Measurements from ENCODE around the gene TUBGCP2.

Gene TUBGCP2

DNA sequence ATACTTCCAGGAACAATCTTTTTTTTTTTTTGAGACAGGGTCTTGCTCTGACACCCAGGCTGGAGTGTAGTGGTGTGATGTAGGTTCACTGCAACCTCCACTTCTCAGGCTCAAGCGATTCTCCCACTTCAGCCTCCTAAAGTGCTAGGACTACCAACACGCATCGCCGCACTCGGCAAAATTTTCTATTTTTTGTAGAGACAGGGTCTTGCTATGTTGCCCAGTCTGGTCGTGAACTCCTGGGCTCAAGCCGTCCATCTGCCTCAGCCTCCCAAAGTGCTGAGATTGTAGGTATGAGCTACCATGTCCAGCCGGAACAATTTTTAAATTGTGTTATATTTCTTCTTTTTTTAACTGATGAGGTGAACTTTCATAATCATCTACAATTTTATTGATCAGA lies 2.1 kb upstream of the TUBGCP2 start:
- no peak overlapping the region for H3K4me3 ChIP-seq (ENCODE audit: low read depth in 1 of 2, low read length in 2 of 2)
- no peaks in the 10 kb centered on the region for H3K27me3 ChIP-seq (ENCODE audit: insufficient read depth, low read length, poor library complexity)
- no peaks in the 10 kb centered on the region for H3K9me3 ChIP-seq (ENCODE audit: insufficient read depth, low read length, severe bottlenecking)
- H3K4me2 ChIP-seq (ENCODE audit: insufficient read depth, low read length): no peak overlapping the region
- H3K36me3 ChIP-seq (ENCODE audit: insufficient read depth, low read length): peaks cover 36% of the 10 kb centered on the region
- H3K9ac ChIP-seq (ENCODE audit: low read depth, low read length): no peak overlapping the region
- H4K20me1 ChIP-seq (ENCODE audit: insufficient read depth, low read length): peaks cover 41% of the 10 kb centered on the region
- H2AFZ ChIP-seq (ENCODE audit: low read depth, low read length): no peak overlapping the region
- no peak for ATAC-seq (ENCODE audit: insufficient read depth, low read depth)
- DNase-seq: no peak
- TF ChIP-seq, protein P1, sequence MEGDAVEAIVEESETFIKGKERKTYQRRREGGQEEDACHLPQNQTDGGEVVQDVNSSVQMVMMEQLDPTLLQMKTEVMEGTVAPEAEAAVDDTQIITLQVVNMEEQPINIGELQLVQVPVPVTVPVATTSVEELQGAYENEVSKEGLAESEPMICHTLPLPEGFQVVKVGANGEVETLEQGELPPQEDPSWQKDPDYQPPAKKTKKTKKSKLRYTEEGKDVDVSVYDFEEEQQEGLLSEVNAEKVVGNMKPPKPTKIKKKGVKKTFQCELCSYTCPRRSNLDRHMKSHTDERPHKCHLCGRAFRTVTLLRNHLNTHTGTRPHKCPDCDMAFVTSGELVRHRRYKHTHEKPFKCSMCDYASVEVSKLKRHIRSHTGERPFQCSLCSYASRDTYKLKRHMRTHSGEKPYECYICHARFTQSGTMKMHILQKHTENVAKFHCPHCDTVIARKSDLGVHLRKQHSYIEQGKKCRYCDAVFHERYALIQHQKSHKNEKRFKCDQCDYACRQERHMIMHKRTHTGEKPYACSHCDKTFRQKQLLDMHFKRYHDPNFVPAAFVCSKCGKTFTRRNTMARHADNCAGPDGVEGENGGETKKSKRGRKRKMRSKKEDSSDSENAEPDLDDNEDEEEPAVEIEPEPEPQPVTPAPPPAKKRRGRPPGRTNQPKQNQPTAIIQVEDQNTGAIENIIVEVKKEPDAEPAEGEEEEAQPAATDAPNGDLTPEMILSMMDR (IDR thresholded peaks at IDR 0.05; ENCODE audit: borderline replicate concordance, extremely low read depth, low read length, poor library complexity, severe bottlenecking): no peak
- no peak for TF ChIP-seq EZH2 (IDR thresholded peaks at IDR 0.05; ENCODE audit: borderline replicate concordance, low read depth, low read length, severe bottlenecking)
- H3K79me2 ChIP-seq (ENCODE audit: insufficient read depth, low read length): peaks cover 32% of the 10 kb centered on the region
- peaks cover 27% of the 10 kb centered on the region for H3K4me1 ChIP-seq (ENCODE audit: insufficient read depth, low read length)
- H3K27ac ChIP-seq (ENCODE audit: low read length): no peak overlapping the region

DNA sequence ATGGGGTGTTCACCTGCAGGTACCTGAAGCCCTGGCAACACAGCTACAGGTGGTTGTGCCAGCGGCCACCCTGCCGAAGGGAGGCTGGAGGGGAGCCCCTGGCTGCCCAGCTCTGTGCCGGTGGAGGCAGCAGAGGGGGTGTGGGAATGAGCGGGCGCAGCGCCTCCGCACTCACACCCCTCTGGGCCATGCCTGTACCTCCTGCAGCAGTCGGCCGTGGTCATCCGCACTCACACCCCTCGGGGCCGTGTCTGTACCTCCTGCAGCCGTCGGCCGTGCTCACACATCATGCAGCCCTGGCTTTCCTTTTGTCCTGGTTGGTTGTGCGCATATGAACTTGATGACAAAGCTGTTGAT lies 1.7 kb upstream of the TUBGCP2 start:
- no peaks in the 10 kb centered on the region for H3K27me3 ChIP-seq (ENCODE audit: insufficient read depth, low read length, poor library complexity)
- H3K9me3 ChIP-seq (ENCODE audit: insufficient read depth, low read length, severe bottlenecking): no peaks in the 10 kb centered on the region
- H2AFZ ChIP-seq (ENCODE audit: low read depth, low read length): no peak overlapping the region
- TF ChIP-seq, protein P1 (IDR thresholded peaks at IDR 0.05; ENCODE audit: borderline replicate concordance, extremely low read depth, low read length, poor library complexity, severe bottlenecking): no peak
- TF ChIP-seq EZH2 (IDR thresholded peaks at IDR 0.05; ENCODE audit: borderline replicate concordance, low read depth, low read length, severe bottlenecking): no peak
- 0 out of 2 replicates have a peak overlapping the region, but pooled peaks have one; percentile 97 for H3K4me2 ChIP-seq (ENCODE audit: insufficient read depth, low read length)
- H3K9ac ChIP-seq (ENCODE audit: low read depth, low read length): no peak overlapping the region
- DNase-seq (no peak), ATAC-seq (ENCODE audit: insufficient read depth, low read depth) (no peak)
- H3K27ac ChIP-seq (ENCODE audit: low read length): no peak overlapping the region
- peaks cover 31% of the 10 kb centered on the region for H3K4me1 ChIP-seq (ENCODE audit: insufficient read depth, low read length)
- peaks cover 45% of the 10 kb centered on the region for H4K20me1 ChIP-seq (ENCODE audit: insufficient read depth, low read length)
- H3K36me3 ChIP-seq (ENCODE audit: insufficient read depth, low read length): peaks cover 36% of the 10 kb centered on the region
- peaks cover 36% of the 10 kb centered on the region for H3K79me2 ChIP-seq (ENCODE audit: insufficient read depth, low read length)
- H3K4me3 ChIP-seq (ENCODE audit: low read depth in 1 of 2, low read length in 2 of 2): no peak overlapping the region

GRCh38 chr10:133309720-133310398 lies 1.2 kb upstream of the TUBGCP2 start:
- DNase-seq (no peak), ATAC-seq (ENCODE audit: insufficient read depth, low read depth) (no peak)
- Histone ChIP-seq H3K4me2 (ENCODE audit: insufficient read depth, low read length) (peak overlapping the region; percentile 97), H3K9ac (ENCODE audit: low read depth, low read length) (peak overlapping the region; percentile 97), H3K4me1 (ENCODE audit: insufficient read depth, low read length) (peaks cover 31% of the 10 kb centered on the region), H3K9me3 (ENCODE audit: insufficient read depth, low read length, severe bottlenecking) (no peaks in the 10 kb centered on the region), H3K79me2 (ENCODE audit: insufficient read depth, low read length) (peaks cover 41% of the 10 kb centered on the region), H4K20me1 (ENCODE audit: insufficient read depth, low read length) (peaks cover 47% of the 10 kb centered on the region), H3K36me3 (ENCODE audit: insufficient read depth, low read length) (peaks cover 36% of the 10 kb centered on the region), H3K4me3 (ENCODE audit: low read depth in 1 of 2, low read length in 2 of 2) (peak overlapping the region in 1 of 2 experiments; percentile 91; a peak in 2 of 4 replicates), H3K27me3 (ENCODE audit: insufficient read depth, low read length, poor library complexity) (no peaks in the 10 kb centered on the region), H3K27ac (ENCODE audit: low read length) (peak overlapping the region; percentile 12; the same call in 1 of the 2 replicates), H2AFZ (ENCODE audit: low read depth, low read length) (no peak overlapping the region)
- no peak for TF ChIP-seq EZH2 (IDR thresholded peaks at IDR 0.05; ENCODE audit: borderline replicate concordance, low read depth, low read length, severe bottlenecking)
- TF ChIP-seq, protein P1 (IDR thresholded peaks at IDR 0.05; ENCODE audit: borderline replicate concordance, extremely low read depth, low read length, poor library complexity, severe bottlenecking): no peak
